Esophagus muscularis mucosa (tissue), 4 donors: ENCODE results near the gene ANKRD11.

ENCODE experiments used
- CTCF ChIP-seq, 3 experiments: fragments of 200-600 bp in 2 of 3; fragments of 450-650 bp in 1 of 3; sonication (generic) in 2 of 3; IDR thresholded peaks; one replicate each; pipeline ENCODE4 v1.5.1; 2017 to 2019; ENCODE audit warnings: antibody characterized with exemption in 3 of 3, mild to moderate bottlenecking in 2 of 3, moderate library complexity in 1 of 3
- EP300 ChIP-seq: sonication (generic); formaldehyde crosslinking; IDR thresholded peaks from one replicate; pipeline ENCODE4 v1.6.1; 2017; ENCODE audit warnings: antibody characterized with exemption
- POLR2A ChIP-seq: fragments of 450-650 bp; IDR thresholded peaks from one replicate; pipeline ENCODE4 v1.6.1; 2017; ENCODE audit warnings: antibody characterized with exemption, moderate library complexity, mild to moderate bottlenecking, low read depth
- POLR2AphosphoS5 ChIP-seq, 2 donors: sonication (generic); formaldehyde crosslinking; IDR thresholded peaks; one replicate each; pipeline ENCODE4 v1.6.1; 2017; ENCODE audit warnings: antibody characterized with exemption in 2 of 2

- TF ChIP-seq POLR2A (no peak), CTCF (IDR thresholded peaks at IDR 0.05) (no peak), POLR2AphosphoS5 (IDR thresholded peaks at IDR 0.05) (peak; percentile 58 to 70), EP300 (no peak)
These were observed 174.4 kb downstream of the ANKRD11 start for GRCh38 chr16:89315791-89316581.
